ENCODE measurements around the gene PCCA.

DNA sequence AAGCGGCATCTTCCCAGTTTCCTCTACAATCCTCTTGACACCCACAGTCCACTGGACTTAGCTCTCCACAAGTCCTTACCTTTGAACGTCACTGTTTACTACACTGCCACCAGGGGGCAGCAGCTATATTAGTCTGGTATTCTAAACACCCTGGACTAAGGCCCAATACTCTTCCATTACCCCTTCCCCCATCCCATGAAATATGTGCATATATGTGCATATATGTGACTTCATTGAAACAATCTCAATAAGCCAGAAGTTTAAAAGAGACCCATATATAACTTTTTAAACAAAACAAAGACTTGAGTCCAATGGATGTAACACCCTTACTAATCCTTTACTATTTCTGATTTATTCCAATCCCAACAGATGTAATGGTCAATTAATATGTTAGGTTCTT lies 484.2 kb downstream of the PCCA start:
- TF ChIP-seq, protein P1, sequence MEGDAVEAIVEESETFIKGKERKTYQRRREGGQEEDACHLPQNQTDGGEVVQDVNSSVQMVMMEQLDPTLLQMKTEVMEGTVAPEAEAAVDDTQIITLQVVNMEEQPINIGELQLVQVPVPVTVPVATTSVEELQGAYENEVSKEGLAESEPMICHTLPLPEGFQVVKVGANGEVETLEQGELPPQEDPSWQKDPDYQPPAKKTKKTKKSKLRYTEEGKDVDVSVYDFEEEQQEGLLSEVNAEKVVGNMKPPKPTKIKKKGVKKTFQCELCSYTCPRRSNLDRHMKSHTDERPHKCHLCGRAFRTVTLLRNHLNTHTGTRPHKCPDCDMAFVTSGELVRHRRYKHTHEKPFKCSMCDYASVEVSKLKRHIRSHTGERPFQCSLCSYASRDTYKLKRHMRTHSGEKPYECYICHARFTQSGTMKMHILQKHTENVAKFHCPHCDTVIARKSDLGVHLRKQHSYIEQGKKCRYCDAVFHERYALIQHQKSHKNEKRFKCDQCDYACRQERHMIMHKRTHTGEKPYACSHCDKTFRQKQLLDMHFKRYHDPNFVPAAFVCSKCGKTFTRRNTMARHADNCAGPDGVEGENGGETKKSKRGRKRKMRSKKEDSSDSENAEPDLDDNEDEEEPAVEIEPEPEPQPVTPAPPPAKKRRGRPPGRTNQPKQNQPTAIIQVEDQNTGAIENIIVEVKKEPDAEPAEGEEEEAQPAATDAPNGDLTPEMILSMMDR (IDR thresholded peaks at IDR 0.05), result peak in 2 of 3 donors; percentile 43 to 55
- no peak for TF ChIP-seq POLR2AphosphoS5 (IDR thresholded peaks at IDR 0.05)

Data from breast epithelium (tissue), 3 donors.